ENCODE results near the gene NLN.

The NLN gene

DNA sequence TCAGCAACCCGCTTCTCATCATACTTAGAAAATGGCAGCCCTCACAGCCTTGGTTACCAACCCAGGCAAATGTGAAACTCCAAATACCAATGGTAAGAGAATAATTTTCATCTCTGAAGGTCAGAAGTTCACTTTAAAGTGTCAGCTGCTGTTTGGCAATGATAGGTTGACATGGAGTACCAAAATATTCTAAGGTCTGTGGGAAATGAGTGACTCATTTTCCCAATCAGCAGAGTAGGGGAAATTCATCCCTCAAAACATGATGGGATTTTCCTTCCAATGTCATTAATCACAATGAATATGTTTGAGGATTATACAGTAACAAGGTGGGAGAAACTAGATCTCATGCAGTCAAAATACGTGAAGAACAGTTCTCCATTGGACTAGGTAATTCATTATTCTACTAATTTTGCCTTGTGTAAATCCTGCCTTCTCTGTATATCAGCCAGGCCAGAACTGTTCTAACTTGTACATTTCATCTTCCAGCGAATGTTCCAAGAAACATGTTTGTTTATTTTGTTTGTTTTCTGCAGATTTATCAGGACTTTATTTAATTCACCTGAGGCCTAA lies 151.3 kb downstream of the NLN start:
- no peak for DNase-seq (ENCODE audit: low read depth in 2 of 2)

- DNase-seq (ENCODE audit: low read depth in 2 of 2), result no peak
Observed at GRCh38 chr5:65874241-65874640, 152.2 kb downstream of the NLN start.

DNA sequence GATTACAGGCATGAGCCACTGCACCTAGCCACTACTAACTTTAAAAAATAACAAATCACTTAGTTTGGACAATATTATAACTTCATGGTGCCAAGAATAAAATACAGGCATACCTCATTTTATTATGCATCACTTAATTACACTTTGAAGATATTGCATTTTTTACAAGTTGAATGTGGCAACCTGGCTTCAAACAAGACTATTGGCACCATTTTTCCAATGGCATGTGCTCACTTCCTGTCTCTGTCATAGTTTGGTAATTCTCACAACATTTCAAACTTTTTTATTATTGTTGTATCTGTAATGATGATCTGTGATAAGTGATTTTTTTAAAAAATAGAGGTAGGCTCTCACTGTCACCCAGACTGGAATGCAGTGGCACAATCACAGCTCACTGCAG lies 154.5 kb downstream of the NLN start:
- DNase-seq (ENCODE audit: low read depth in 2 of 2), result no peak

DNA sequence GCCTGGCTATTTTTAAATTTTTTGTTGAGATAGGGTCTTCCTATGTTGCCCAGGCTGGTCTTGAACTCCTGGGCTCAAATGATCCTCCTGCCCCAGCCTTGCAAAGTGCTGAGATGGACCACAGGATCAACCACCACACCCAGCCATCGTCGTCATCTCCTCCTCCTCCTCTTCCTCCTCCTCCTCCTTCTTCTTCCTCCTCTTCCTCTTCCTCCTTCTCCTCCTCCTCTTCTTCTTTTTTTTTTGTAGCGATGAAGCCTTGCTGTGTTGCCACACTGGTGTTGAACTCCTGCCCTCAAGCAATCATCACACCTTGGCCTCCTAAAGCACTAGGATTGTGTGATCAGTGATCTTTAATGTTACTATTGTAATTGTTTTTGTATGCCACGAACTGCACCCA lies 155.0 kb downstream of the NLN start:
- no peak for DNase-seq (ENCODE audit: low read depth in 2 of 2)

All from stimulated activated CD8-positive, alpha-beta memory T cell treated with anti-CD3 and anti-CD28 coated beads, Interleukin-15, amount 100 ng/mL, for 48 hours (primary cell).